ENCODE data around the gene SSH2. TPM values are rescaled to one million over a fixed set of nuclear protein-coding genes. Genes with fewer than 3 reads are reported as not detected.

Gene SSH2
- total and polyA plus RNA-seq, 2 donors from 2014 or later = 19.7 to 62.5 TPM

DNA sequence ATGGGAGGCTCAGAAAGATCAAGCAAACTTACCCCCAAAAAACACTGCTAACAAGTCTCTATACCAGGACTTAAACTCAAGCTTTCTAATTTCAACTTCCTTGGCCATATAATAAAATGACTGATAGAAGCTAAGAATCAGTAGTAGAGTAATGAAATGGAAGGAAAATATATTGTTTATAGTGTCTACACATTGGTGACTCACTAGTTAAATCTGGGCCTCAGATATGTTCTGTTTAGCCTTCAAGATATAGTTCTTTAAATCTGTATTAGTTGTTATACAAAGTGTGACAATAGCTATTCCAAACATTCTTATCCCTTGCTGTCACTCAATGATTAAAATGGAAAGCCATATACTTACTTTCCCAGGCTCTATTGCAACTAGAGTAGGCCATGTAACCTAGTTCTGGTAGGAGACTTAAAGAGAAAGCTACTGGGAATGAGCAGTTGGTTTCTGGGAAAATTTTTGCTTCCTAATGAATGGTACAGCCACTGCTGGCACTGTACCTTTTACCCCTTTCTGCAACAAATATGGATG is 18.3 kb downstream of the SSH2 start:
- Histone ChIP-seq H3K4me3 (ENCODE audit: low read length in 3 of 3) (no peak overlapping the region), H3K9ac (ENCODE audit: low read length in 3 of 3) (no peak overlapping the region), H3K4me1 (ENCODE audit: control insufficient read depth in 2 of 3, insufficient read depth in 2 of 3, low read depth in 1 of 3, low read length in 3 of 3) (no peaks in the 10 kb centered on the region), H3K27ac (ENCODE audit: low read depth in 2 of 2, low read length in 2 of 2) (no peak overlapping the region), H3K36me3 (ENCODE audit: control insufficient read depth in 2 of 3, insufficient read depth in 3 of 3, low read length in 3 of 3) (no peaks in the 10 kb centered on the region), H3K9me3 (ENCODE audit: control insufficient read depth in 2 of 3, insufficient read depth in 1 of 3, low read length in 3 of 3) (no peaks in the 10 kb centered on the region), H3K27me3 (ENCODE audit: control insufficient read depth, insufficient read depth, low read length) (no peaks in the 10 kb centered on the region)
- TF ChIP-seq CTCF (IDR thresholded peaks at IDR 0.05; ENCODE audit: borderline replicate concordance, extremely low read depth, insufficient read depth) = no peak
- DNase-seq (no peak), FAIRE-seq (no peak)
- intact Hi-C loops (cut with DNase I) = no loop called here

DNA sequence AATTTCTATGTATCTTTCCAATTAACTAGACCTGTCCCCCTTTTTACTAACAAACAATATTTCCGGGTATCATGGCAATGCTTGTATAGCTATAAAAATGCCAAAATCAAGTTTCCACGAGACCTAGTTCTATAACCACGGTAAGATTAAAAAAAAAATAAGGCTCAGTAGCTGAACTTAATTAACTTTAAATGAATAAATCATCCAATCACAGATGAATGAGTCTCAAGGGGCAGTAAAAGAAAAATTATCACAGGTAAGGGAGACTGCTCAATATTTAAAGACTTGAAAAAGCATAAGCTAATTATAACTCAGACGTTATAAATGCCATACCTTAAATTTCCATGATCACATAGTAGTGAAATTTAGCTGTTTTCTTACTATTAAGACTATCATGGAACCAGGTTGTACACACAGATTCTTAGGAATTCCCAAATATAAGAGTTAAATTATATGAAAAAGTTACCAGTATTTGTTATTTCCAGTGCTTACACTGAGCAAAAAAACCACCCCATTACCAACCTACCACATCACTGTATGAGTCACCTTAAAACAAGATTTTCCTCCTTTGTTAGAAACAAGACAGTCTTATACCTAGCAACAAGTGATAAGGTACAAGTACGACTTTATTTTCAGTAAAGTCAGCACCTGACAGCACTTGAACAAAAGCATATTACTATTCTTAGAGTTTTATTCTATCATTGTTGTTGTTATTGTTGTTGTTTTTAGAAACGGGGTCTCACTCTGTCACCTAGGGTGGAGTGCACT is 20.6 kb downstream of the SSH2 start:
- Histone ChIP-seq H3K4me1 (ENCODE audit: control insufficient read depth in 2 of 3, insufficient read depth in 2 of 3, low read depth in 1 of 3, low read length in 3 of 3) (no peaks in the 10 kb centered on the region), H3K27ac (ENCODE audit: low read depth in 2 of 2, low read length in 2 of 2) (no peak overlapping the region), H3K36me3 (ENCODE audit: control insufficient read depth in 2 of 3, insufficient read depth in 3 of 3, low read length in 3 of 3) (no peaks in the 10 kb centered on the region), H3K9ac (ENCODE audit: low read length in 3 of 3) (no peak overlapping the region), H3K9me3 (ENCODE audit: control insufficient read depth in 2 of 3, insufficient read depth in 1 of 3, low read length in 3 of 3) (no peaks in the 10 kb centered on the region), H3K4me3 (ENCODE audit: low read length in 3 of 3) (no peak overlapping the region), H3K27me3 (ENCODE audit: control insufficient read depth, insufficient read depth, low read length) (no peaks in the 10 kb centered on the region)
- intact Hi-C loops (cut with DNase I) = no loop called here
- no peak for TF ChIP-seq CTCF (IDR thresholded peaks at IDR 0.05; ENCODE audit: borderline replicate concordance, extremely low read depth, insufficient read depth)
- no peak for FAIRE-seq
- no peak for DNase-seq

DNA sequence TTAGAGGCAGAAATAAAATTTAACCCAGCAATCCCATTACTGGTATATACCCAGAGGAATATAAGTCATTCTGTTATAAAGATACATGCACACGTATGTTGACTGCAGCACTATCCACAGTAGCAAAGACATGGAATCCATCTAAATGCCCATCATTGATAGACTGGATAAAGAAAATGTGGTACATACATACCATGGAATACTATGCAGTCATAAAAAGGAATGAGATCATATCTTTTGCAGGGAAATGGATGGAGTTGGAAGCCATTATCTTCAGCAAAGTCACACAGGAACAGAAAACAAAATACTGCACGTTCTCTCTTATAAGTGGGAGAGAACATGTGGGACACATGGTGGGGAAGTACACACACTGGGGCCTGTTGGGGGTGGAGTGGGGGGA is 23.1 kb downstream of the SSH2 start:
- H3K9ac ChIP-seq (ENCODE audit: low read length in 3 of 3) = no peak overlapping the region
- H3K9me3 ChIP-seq (ENCODE audit: control insufficient read depth in 2 of 3, insufficient read depth in 1 of 3, low read length in 3 of 3) = no peaks in the 10 kb centered on the region
- no peaks in the 10 kb centered on the region for H3K4me1 ChIP-seq (ENCODE audit: control insufficient read depth in 2 of 3, insufficient read depth in 2 of 3, low read depth in 1 of 3, low read length in 3 of 3)
- FAIRE-seq (no peak), DNase-seq (no peak)
- TF ChIP-seq CTCF (IDR thresholded peaks at IDR 0.05; ENCODE audit: borderline replicate concordance, extremely low read depth, insufficient read depth) = no peak
- H3K27me3 ChIP-seq (ENCODE audit: control insufficient read depth, insufficient read depth, low read length) = no peaks in the 10 kb centered on the region
- H3K27ac ChIP-seq (ENCODE audit: low read depth in 2 of 2, low read length in 2 of 2) = no peak overlapping the region
- no peaks in the 10 kb centered on the region for H3K36me3 ChIP-seq (ENCODE audit: control insufficient read depth in 2 of 3, insufficient read depth in 3 of 3, low read length in 3 of 3)
- H3K4me3 ChIP-seq (ENCODE audit: low read length in 3 of 3) = no peak overlapping the region
- intact Hi-C loops (cut with DNase I) = no loop called here

All from kidney (tissue), 14 donors.